GM21528 (cell line): Measurements from ENCODE around the gene TRIM7.
A peak's percentile ranks its signal among the peaks of the same experiment; 100 is the strongest.
"Not testable (repeated sequence)": the region's sequence is repeated elsewhere in the genome, so short reads cannot be mapped to it uniquely, and the experiment has no call there.

Experiments used
- ATAC-seq: cut with Tn5 transposase; IDR thresholded peaks from one replicate; pipeline ENCODE4 v1.9.1; 2021; ENCODE audit warnings: mild to moderate bottlenecking, moderate library complexity; ENCODE audit not compliant: unreplicated experiment, low FRiP score

Gene TRIM7

GRCh38 chr5:181160755-181161533, 44.1 kb downstream of the TRIM7 start:
- ATAC-seq, result not testable (repeated sequence)

GRCh38 chr5:181160152-181160754, 44.7 kb downstream of the TRIM7 start:
- peak; percentile 50 for ATAC-seq

DNA sequence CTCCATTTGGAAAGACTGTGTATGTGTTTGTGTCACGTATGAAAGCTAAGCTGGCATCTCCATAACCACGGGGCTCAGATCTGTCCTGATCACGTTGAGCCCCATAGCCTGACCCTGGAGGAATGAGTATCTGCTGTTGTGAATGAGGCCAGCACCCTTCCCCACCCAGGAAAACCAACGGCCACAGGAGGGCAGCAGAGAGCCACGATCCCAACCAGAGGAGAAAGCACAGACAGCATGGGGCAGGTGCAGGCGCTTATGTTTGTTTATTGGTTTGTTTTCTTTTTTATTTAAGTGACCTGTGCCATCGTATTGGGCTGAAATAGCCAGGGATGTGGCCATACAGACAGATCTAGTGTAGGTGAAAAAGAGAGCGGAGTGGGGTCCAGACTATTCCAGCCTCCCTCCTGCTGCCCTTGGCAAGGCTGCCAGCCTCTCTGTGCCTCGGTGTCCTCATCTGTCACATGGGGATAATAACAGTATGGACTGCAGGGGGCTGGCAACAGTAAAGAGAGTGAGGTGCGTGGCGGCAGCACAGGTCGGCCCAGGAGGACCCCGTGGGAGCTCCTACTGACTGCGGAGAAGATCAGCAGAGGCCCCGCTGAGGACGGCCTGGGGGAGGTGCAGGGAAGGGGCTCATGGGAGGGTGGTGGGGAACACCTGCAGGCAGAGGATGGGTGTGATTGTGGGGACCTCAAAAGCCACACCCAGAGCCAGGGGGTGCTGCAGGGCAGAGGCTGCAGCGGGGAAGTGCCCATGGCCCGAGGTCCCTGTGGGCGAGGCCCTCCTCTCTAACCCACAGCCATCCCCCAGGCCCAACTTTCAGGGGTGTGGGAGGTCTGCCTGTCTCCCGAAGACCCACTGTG, 45.5 kb downstream of the TRIM7 start:
- ATAC-seq, result peak; percentile 66

GRCh38 chr5:181158869-181159268, 46.1 kb downstream of the TRIM7 start:
- ATAC-seq, result no peak

DNA sequence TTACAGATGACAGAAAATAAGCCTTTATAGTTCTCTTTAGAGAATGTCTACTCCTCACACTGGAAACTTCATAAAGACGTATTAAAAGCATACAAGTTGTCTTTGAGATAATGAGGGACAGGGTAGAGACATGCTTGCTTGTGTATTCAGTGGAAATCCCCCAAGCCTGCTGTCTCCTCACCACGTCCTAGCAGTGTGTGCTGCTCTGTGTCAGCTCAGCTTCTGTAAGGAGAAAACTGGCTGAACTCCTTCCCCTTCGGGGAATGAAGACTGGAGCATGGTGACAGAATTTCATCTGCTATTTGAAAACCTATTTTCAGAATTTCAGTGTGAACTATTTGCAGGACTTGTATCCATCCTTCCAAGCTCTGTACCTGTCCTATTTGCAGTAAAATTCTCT, 48.2 kb downstream of the TRIM7 start:
- ATAC-seq, result no peak

GRCh38 chr5:181153814-181154213, 51.2 kb downstream of the TRIM7 start:
- no peak for ATAC-seq

DNA sequence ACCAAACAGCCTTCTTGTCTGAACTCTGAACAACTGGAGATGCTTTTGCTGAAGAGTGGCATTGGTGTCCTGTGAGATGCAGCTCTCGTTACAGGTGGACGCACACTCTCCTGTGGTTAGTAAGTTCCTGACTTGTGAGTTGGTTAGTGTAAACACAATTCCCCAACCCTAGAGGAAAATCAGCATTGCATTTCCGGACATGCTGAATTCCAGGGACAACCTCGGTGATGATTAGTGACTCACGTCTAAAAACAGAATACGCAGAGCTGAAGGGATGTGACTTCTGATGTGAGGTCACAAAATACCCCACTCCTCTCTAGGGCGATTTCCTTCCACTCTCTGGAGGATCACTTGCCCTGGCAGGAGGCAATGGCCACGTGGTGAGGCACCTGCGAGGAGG, 52.6 kb downstream of the TRIM7 start:
- ATAC-seq, result no peak

DNA sequence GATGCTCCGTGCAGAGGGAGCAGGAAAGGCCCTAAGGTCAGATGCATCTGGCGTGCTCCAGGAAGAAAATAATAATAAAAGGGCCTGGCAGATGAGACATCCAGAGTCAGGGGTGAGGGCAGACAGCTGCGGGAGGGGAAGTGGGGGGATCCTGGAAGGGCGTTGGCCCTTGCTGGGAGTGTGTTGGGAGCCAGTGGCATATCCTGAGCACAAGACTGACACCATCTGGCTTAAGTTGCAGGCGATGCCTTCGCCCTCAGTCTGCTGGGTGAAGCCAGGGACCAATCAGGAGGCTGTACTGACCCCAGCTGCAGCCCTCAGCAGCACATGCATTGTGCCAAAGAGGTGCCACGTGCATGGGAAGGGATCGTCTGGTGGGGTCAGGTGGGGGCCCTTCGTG, 53.9 kb downstream of the TRIM7 start:
- no peak for ATAC-seq

GRCh38 chr5:181149806-181150733, 54.9 kb downstream of the TRIM7 start:
- no peak for ATAC-seq

GRCh38 chr5:181149355-181149754, 55.6 kb downstream of the TRIM7 start:
- ATAC-seq, result no peak

GRCh38 chr5:181146927-181147636, 57.9 kb downstream of the TRIM7 start, which contains the start of gene OR2V2:
OR2V2 (plus strand) TSS chr5:181147586; CDS start chr5:181154943, 7,357 bp downstream.
- not testable (repeated sequence) for ATAC-seq

DNA sequence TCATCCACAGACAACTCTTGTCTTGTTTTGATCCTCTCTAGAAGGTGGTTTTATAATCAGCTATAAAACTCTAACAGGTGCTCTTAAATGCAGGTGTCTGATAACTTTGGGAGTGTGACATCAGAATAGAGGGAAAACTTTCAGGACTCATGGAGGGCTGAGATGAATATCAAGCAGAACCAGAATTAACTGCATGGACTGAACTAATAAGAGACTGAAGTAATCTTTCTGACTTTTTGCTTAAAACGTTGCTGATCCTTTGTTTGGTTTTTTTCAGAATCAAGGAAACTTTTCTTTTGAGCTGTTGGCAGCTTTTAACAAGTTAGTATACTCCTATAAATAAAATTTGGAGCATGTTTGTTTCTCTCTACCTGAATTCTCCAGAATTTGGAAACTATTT, 59.9 kb downstream of the TRIM7 start:
- no peak for ATAC-seq
